ELF-1 (cell line): ENCODE measurements around the gene UNC5B.

ENCODE experiments used
- DNase-seq: peaks from one replicate; pipeline ENCODE4 v3.0.0-alpha.2; 2016; ENCODE audit warnings: low read depth, low spot score

UNC5B gene

DNA sequence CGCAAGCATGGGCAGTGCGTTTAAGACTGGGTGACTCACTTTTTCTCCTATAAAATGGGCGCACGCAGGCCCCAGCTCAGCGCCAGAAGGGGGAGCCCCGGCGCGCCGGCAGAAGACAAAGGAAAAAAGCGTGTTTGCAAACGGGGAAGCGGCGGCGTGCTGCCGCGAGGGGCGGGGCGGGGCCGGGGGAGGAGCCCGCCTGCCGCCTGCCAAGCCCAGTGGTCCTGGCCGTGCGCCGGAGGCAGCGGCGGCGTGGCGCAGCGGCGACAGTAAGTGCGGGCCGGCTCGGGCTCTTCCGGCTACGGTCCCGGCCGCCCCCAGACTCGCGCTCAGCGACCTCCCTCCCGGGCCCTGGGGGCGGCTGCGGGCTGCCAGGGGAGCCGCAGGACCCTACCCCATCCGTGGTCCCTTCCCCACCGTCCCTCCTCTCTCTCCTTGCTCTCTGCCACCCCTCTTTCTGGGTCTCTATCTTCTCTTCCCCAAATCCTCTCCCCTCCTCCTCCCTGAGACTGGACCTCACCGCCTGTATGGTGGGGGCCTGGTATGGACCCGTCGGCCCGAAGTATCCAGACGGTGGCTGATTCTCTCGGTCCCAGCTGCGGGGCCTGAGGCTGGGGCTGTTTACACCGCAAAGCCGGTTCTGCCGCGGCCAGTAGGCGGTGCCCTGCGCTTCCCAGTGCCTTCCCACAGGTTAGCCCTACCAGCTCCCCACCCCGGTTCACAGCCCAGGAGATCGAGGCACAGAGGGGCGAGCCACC is 106.9 kb downstream of the UNC5B start, which contains the start of gene SLC29A3:
TSS of gene SLC29A3 (plus strand) at position 218 of the 758 bp plus-strand sequence. CDS start at position 269, 51 bp downstream.
- peak; percentile 89 for DNase-seq

DNA sequence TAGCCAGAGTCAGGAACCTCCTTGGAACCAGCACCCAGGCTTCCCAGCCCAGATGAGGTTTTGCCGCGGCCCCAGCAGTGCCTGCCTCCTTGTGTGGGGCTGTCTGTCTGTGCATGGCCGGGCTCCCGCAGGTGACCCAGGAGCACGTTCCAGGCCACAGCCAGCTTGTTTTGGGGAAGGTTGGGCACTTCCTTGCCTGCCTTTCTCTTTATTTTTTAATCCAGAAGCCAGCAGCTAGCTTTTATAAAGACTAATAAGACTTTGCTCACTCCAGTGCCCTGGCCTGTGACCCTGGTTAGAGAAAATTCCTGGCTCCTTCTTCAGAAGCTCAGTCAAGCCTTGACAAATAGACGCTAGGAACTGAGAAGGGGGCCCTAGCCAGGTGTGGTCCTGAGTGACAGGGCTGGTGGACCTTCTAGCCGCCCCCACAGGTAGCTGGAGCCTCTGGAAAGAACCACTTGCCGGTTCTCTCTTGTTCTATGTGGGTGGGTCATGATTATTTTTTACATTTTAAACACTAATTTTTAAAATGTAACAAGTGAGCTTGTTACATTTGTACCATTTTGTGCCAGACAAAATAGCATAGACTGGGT is 107.5 kb downstream of the UNC5B start:
- no peak for DNase-seq

DNA sequence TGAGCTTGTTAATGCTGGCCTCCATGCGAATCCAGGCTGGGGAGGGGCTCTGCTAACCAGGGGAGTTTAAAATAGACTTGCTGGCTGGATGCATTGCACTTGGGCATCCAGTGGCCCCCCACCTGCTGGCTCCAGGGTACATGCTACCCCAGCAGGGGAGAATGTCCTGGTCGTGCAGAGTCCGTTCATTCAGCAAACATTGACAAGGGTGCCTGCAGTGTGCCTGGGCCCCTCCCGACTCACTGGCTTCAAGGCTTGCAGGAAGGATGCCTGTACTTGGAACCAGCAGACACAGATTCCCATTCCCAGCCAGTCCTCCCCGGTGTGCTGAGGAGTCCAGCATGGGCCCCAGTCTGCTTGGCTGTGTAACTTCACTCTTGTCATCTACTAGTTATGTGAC is 108.2 kb downstream of the UNC5B start:
- DNase-seq: no peak

DNA sequence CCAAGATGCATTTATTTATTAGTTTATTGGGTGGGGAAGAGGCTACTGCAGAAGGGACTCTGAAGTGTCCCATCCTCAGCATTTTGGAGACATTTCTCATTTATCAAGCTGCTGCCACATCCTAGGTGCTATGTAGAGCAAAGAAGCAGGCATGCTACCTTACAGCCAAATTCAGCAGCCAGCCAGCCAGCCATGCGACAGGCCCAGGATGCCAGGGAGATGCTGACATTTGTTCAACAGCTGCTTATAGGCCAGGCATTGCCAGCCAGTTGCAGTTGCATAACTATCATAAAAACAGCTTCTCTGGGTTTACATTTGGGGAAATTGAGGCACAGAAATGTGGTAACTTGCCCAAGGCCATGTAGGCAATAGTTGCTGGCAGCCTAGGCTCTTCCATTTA is 109.0 kb downstream of the UNC5B start:
- no peak for DNase-seq

GRCh38 chr10:71323407-71323806 is 111.0 kb downstream of the UNC5B start:
- no peak for DNase-seq

- no peak for DNase-seq
Observed at GRCh38 chr10:71324743-71325142, 112.4 kb downstream of the UNC5B start.

- no peak for DNase-seq
Observed at GRCh38 chr10:71325267-71325666, 112.9 kb downstream of the UNC5B start.

DNA sequence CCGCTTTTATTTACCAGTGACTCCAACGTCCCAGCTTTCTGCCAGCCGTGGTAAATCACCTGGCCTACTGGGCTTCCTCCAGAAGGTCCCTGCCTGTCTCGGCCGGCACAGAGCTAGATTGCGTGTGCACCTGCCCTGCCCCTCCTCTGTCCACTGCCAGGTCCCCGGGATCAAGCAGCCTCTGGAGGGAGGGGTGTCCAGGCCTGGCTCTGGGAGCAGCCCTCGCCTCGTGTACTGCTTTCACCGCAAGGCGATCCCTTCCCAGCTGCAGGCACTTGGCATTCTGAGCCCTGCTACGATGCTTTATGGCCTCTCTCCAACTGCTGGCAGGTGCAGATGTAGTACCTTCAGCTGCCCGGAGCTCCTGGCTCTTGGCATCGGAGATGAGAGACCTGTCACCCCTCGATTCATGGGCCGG is 114.1 kb downstream of the UNC5B start:
- DNase-seq: no peak

GRCh38 chr10:71330789-71331404 is 118.5 kb downstream of the UNC5B start:
- DNase-seq: no peak

DNA sequence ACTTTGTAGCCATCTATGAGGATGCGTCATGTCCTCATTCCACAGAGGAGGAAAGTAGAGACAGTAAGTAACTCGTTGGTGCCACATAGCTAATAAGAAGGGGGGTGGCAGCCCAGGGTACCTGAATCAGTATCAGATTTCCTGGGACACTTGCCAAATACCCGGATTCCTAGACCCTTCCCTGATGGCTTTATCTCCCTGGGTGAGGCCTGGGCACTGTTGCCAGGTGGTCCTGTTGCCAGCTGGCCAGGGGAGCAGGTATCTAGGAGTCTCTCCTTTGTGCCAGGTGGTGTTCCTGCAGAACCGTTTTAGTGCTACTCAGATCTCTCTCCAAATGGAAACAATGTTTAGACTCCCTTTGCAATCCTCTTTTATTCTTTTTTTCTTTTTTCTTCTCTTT is 119.4 kb downstream of the UNC5B start:
- no peak for DNase-seq

DNA sequence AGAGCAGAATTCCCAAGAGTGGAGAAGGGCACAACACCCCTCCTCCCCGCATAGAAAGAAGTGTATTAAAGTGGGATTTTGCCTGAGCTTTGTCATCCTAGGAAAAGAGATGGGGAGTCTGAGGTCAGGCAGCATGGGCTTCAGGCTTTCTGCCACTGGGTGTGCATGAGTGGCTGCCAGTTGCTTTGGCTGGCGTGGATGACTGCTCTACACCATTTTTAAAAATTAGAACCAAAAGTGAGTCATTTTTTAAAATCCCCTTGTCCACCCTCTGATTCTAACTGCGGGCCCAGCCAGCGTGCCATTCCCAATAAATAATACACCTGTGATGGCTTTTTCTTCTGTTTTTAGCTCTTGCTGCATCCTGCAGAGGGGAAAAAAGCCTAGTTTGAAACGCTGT is 120.1 kb downstream of the UNC5B start:
- DNase-seq: no peak

- DNase-seq: no peak
Observed at GRCh38 chr10:71333129-71333887, 120.9 kb downstream of the UNC5B start.

DNA sequence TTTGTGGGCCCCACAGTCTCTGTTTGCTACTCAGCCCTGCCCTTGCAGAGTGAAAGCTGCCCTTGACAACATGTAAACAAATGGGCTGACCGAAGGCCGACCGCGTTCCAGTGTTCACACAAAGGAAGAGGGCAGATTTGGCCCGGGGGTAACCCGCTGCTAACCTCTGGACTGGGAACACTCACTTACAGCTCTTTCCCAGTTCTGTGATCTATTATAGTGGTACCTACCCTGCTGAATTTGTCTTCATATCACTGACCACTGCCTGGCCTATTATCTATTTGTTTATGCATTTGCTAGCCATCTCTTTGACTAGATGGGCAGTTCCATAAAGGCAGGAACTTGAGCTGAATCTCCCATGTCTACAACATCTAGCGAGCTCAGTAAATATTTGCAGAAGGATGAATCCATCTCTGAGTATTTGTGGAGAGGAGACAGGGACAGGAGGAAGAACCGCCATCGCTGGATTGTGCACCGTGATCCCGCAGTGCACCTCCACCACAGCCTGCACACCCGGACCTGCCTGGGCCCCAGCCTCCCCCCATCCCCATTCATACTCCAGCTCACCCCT is 121.9 kb downstream of the UNC5B start:
- DNase-seq: peak; percentile 76

DNA sequence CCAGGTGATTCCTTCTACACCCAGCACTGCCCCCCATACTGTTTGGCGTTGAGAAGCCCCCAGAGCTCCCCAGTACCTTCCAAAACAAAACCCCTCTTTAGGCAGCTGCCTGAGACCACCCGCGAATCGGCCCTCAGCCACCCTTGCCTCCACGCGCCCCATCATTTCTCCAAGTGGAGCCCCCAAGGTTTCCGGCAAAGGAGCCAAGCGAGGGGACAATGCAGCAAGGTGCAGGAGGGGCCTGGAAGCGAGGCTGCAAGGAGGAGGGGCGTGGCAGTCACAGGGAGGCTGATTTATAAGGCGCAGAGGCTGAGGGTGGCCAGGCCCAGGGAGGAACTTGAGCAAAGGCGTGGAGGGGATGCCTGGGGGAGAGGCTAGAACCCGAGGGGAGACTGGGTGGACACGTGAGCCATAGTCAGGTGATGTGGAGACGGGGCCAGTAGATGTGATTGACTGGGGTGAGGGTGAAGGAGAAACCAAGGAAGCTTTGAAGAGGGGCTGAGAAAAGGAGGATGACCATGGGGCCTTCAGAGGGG is 122.9 kb downstream of the UNC5B start:
- DNase-seq: no peak

DNA sequence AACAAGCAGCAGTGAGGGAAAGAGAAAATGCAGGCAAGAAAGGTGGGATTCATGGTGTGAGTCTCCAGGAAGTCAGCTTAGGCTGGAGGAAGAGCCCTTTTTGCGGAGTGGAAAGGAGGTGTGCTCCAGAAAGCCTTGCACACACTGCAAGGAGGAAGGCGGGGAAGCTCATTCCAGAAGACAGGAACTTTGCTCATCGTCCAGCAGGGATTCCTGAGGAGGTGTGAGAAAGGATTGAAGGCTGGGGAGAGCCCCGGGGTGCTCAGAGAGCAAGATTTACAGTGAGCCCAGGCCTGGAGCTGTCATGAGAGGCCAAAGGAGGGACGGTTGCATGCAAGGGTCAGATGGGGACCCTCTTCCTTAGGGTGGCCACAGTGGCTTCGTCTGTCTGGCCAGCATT is 124.3 kb downstream of the UNC5B start:
- DNase-seq: no peak

DNA sequence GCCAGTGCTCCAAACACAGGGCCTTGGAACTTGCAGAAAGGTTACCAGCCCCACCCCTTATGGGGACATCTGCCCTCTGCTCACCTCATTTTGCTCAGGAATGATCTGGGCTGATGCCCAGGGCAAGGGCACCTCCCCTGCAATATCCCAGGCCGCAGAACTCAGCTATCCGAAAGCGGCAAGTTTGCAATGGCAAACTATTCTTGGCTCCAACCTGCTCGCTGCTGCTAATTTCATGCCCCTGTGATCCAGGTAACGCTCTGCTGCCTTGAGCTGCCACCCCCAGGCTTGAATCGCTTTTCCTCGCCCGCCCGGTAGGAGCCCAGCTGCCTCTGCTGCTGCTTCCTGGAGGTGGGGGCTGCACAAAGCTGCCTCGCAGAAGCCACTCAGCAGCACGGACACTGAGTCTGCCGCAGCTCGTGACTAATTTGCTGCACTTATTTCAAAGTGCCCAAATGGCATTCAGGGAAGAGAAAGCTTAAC is 124.9 kb downstream of the UNC5B start:
- peak; percentile 32 for DNase-seq

GRCh38 chr10:71338728-71339495 is 126.5 kb downstream of the UNC5B start:
- DNase-seq: peak; percentile 65

DNA sequence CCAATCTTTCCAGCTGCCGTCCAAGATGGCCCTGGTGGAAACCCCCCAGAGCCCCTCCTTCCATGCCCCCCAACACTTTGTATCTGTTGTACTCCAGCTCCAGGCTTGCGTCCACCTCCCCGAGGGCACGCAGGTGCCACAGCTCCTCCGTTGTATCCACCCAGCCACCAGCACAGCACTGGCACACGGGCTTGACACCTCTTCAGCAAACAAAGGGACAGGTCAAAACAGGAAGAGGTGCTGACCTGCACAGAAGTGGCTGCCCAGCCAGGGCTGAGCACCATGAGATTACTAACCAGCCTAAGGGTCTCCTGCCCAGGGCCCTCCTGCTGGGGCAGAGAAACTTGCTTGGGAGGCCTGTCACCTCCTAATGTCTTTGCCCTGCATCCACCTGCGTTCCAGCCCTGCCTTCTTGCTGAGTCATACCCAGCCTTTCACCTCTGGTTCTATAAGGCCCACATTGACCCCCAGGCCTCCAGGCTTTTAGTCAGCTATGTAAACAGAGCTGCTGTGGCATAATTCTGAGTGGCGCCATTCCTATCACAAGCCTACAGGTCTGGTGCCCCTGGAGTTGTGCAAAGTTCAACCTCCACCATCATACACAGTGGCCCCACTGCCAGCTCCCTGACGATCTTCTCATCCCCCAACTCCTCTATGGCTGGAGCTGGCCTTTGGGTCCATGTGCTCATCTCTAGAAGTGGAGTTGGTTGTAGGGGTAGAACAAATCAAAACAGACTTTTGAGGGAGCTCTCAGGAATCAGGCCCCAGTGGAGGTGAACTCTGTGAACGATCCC is 127.6 kb downstream of the UNC5B start:
- peak; percentile 85 for DNase-seq

- DNase-seq: no peak
Observed at GRCh38 chr10:71342573-71343391, 130.4 kb downstream of the UNC5B start.
